NCI-H2081 (cell line): Measurements from ENCODE around the gene SYNDIG1.

Source experiments
- DNase-seq, 2 experiments: peaks; one replicate each; lab custom pipeline; 2025; lab: John Stamatoyannopoulos, UW

Gene SYNDIG1

GRCh38 chr20:24473435-24474223 lies 4.2 kb downstream of the SYNDIG1 start:
- no peak for DNase-seq

- no peak for DNase-seq
Measured at GRCh38 chr20:24477831-24478547, 8.6 kb downstream of the SYNDIG1 start.

GRCh38 chr20:24478584-24478983 lies 9.2 kb downstream of the SYNDIG1 start:
- DNase-seq = no peak

- DNase-seq = no peak
Measured at GRCh38 chr20:24479106-24479505, 9.7 kb downstream of the SYNDIG1 start.

GRCh38 chr20:24479595-24479994 lies 10.2 kb downstream of the SYNDIG1 start:
- no peak for DNase-seq

GRCh38 chr20:24480509-24480908 lies 11.1 kb downstream of the SYNDIG1 start:
- no peak for DNase-seq

GRCh38 chr20:24481173-24481572 lies 11.7 kb downstream of the SYNDIG1 start:
- no peak for DNase-seq

GRCh38 chr20:24483435-24484080 lies 14.1 kb downstream of the SYNDIG1 start:
- DNase-seq = no peak

- DNase-seq = no peak
Measured at GRCh38 chr20:24484081-24484450, 14.6 kb downstream of the SYNDIG1 start.

GRCh38 chr20:24485981-24486380 lies 16.6 kb downstream of the SYNDIG1 start:
- no peak for DNase-seq

- no peak for DNase-seq
Measured at GRCh38 chr20:24487240-24487639, 17.8 kb downstream of the SYNDIG1 start.

- DNase-seq = no peak
Measured at GRCh38 chr20:24487648-24488047, 18.2 kb downstream of the SYNDIG1 start.

- DNase-seq = no peak
Measured at GRCh38 chr20:24488064-24488799, 18.8 kb downstream of the SYNDIG1 start.

- no peak for DNase-seq
Measured at GRCh38 chr20:24488800-24489175, 19.4 kb downstream of the SYNDIG1 start.

- no peak for DNase-seq
Measured at GRCh38 chr20:24489193-24489592, 19.8 kb downstream of the SYNDIG1 start.

GRCh38 chr20:24489631-24490260 lies 20.3 kb downstream of the SYNDIG1 start:
- no peak for DNase-seq

- no peak for DNase-seq
Measured at GRCh38 chr20:24490598-24490997, 21.2 kb downstream of the SYNDIG1 start.

GRCh38 chr20:24491041-24491756 lies 21.8 kb downstream of the SYNDIG1 start:
- no peak for DNase-seq

- DNase-seq = no peak
Measured at GRCh38 chr20:24492031-24492607, 22.7 kb downstream of the SYNDIG1 start.

- DNase-seq = no peak
Measured at GRCh38 chr20:24492698-24493097, 23.3 kb downstream of the SYNDIG1 start.

- no peak for DNase-seq
Measured at GRCh38 chr20:24493181-24493580, 23.8 kb downstream of the SYNDIG1 start.
